Urothelium cell line (cell line): ENCODE data around the gene ACHE.
A peak's percentile ranks its signal among the peaks of the same experiment; 100 is the strongest.
"Not testable (repeated sequence)": the region's sequence is repeated elsewhere in the genome, so short reads cannot be mapped to it uniquely, and the experiment has no call there.

Source experiments
- DNase-seq: peaks from one replicate; pipeline ENCODE4 v3.0.0; 2011; ENCODE audit warnings: low spot score, mixed read lengths
- FAIRE-seq: peaks from 2 replicates; lab custom pipeline; 2011; peaks lifted over from hg19 to GRCh38; lab: Jason Lieb, UNC

Gene ACHE

GRCh38 chr7:100895701-100895955 lies at the start of gene ACHE:
TSS of gene ACHE (minus strand) at chr7:100895888. CDS start at chr7:100894232, 1,656 bp downstream.
- DNase-seq (no peak), FAIRE-seq (peak; percentile 37)

GRCh38 chr7:100944138-100944537 lies 48.5 kb upstream of the ACHE start:
- no peak for FAIRE-seq
- DNase-seq, result no peak

DNA sequence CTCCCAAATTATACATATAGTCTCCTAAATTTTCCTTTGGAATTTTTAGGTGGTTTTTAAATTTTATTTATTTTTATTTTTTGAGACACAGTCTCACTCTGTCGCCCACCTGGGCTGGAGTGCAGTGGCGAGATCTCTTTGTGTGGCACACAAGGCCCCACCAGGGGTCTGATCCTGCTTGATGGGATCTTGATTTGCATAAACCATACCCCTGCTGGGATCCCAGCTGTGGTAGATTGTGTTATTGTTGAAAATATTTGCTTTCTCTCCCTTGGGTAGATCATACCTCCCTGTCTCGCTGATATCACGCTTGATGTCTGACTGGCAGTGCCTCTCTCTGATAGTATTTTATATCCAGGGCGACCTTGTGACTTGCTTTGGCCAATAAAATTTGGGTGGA lies 48.0 kb upstream of the ACHE start:
- FAIRE-seq (peak; percentile 69), DNase-seq (no peak)

GRCh38 chr7:100942045-100942774 lies 46.5 kb upstream of the ACHE start:
- DNase-seq, result no peak
- no peak for FAIRE-seq

DNA sequence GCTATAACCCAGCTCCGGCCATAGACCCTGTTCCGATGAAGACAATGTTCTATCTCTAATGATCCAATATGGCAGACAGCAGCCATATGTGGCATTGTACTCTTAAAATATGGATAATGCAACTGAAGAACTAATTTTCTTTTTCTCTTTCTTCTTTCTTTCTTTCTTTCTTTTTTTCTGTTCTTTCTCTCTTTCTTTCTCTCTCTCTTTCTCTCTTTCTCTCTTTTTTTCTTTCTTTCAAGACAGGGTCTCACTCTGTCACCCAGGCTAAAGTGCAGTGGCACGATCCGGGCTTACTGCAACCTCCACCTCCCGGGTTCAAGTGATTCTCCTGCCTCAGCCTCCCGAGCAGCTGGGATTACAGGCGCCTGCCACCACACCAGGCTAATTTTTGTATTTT lies 40.5 kb upstream of the ACHE start:
- DNase-seq, FAIRE-seq: not testable (repeated sequence)

GRCh38 chr7:100935381-100935780 lies 39.7 kb upstream of the ACHE start:
- FAIRE-seq, DNase-seq: not testable (repeated sequence)

GRCh38 chr7:100933734-100934133 lies 38.0 kb upstream of the ACHE start:
- DNase-seq (no peak), FAIRE-seq (no peak)

GRCh38 chr7:100929808-100930174 lies 34.1 kb upstream of the ACHE start:
- FAIRE-seq (peak; percentile 53), DNase-seq (no peak)

GRCh38 chr7:100923616-100924015 lies 27.9 kb upstream of the ACHE start:
- not testable (repeated sequence) for DNase-seq, FAIRE-seq

DNA sequence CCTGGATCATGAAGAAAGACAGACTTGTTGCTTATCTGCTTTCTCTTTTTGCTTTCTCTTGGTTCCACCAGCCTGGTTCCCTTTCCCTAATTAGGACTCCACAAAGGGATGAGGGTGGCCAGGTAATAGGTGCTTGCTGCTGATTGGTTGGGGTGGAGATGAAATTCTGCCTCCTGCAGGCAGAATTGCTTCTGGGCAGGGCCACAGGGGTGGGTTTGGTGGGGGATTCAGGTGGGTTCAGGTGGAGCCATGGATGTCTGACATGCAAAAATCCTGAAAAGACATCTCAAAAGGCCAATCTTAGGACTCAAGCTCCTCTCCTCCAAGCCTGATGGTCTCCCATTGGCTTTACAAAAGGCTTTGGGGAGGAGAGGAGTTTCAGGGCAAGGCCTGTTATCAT lies 25.4 kb upstream of the ACHE start:
- no peak for FAIRE-seq
- no peak for DNase-seq

- DNase-seq, FAIRE-seq: not testable (repeated sequence)
Observed at GRCh38 chr7:100919779-100920437, 24.2 kb upstream of the ACHE start.

DNA sequence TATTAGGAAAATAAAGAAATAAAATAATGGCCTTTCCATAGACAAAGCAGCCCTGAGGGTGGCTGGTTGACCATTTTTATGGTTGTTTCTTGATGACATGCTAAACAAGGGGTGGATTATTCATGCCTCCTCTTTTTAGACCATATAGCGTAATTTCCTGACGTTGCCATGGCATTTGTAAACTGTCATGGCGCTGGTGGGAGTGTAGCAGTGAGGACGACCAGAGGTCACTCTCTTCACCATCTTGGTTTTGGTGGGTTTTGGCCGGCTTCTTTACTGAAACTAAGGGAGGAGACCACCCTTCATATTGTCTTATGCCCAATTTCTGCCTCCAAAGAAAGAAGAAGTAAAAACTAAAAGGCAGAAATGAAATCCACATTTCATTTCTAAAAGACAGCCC lies 23.6 kb upstream of the ACHE start:
- FAIRE-seq, DNase-seq: not testable (repeated sequence)

GRCh38 chr7:100914879-100915447 lies 19.3 kb upstream of the ACHE start:
- FAIRE-seq (no peak), DNase-seq (no peak)

- FAIRE-seq, result no peak
- no peak for DNase-seq
Observed at GRCh38 chr7:100914208-100914878, 18.7 kb upstream of the ACHE start.

- no peak for DNase-seq
- FAIRE-seq, result no peak
Observed at GRCh38 chr7:100911484-100911883, 15.8 kb upstream of the ACHE start.

DNA sequence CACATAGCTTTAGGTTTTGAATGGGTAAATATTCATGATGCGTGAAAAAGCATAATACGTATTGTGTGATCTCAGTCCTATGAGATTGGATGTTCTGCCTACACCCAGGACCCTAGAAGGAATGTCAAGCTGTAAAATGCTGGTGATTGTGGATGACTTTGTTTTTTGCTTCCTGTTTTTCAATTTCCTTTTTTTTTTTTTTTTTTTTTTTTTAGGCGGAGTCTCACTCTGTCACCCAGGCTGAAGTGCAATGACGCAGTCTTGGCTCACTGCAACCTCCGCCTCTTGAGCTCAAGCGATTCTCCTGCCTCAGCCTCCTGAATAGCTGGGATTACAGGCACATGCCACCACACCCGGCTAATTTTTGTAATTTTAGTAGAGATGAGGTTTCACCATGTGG lies 14.8 kb upstream of the ACHE start:
- not testable (repeated sequence) for FAIRE-seq, DNase-seq

DNA sequence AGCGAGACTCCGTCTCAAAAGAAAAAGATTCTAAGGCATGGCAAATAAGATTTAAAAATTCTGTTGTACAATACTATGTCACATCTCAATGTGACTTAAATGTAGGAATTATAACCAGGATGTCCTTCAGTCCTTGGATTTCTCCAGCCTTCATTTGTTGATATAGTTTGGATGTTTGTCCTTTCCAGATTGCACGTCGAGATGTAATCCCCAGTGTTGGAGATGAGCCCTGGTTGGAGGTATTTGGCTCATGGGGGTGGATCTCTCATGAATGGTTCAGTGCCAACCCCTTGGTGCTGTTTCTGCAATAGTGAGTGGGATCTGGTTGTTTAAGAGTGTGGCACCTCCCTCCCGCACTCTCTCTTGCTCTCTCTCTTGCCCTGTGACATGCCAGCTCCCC lies 12.8 kb upstream of the ACHE start:
- DNase-seq, result no peak
- no peak for FAIRE-seq

DNA sequence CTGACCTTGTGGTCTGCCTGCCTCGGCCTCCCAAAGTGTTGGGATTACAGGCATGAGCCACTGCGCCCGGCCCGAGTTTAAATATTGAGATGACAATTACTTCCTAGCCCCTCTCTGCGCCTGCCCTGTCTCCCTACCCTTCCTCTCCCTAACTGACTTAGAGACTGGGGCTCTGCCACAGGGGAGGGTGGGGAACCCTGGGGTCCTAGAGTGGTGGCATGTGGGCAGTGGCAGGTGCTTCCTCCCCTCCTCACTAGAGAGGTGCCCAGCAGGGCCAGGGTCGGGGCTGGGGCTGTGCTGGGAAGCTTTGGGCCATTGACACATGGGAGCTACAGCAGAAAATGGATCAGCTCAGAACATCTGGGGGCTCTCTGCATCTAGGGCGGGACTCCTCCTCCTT lies 7.0 kb upstream of the ACHE start:
- FAIRE-seq (no peak), DNase-seq (no peak)

DNA sequence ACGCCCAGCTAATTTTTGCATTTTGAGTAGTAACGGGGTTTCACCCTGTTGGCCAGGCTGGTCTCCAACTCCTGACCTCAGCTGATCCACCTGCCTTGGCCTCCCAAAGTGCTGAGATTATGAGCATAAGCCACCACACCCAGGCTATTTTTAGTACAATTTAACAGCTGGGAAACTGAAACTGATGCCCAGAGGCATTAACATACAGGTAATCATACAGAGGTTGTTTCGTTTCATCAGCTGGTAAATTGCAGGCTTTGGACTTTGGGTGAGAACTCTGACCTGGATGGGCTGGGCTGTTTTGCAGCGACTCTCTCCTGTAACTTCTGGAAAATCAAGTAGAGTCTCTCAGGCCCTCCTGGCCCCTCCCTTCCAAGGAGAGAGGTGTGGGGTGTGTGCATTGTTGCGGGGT lies 6.2 kb upstream of the ACHE start:
- DNase-seq, result no peak
- FAIRE-seq, result no peak

DNA sequence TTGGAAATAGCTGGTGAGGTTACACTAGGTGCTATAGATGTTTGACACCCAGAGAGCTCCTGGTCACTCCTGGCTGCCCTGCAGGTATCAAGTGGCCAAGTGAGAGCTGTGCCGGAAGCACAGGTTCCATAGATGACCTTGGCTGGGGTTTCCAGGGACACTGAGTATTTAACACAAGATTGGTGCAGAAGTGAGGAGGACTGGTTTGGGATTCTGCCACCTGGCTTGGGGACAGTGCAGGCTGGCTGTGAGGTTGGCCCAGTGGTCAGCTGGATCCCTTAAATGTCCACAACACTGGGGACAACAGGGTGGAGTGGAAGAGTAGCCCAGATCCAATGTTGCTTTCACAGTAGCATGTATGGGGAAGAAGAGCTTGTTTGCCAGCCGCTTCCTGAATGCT lies 5.3 kb upstream of the ACHE start:
- DNase-seq (no peak), FAIRE-seq (no peak)

DNA sequence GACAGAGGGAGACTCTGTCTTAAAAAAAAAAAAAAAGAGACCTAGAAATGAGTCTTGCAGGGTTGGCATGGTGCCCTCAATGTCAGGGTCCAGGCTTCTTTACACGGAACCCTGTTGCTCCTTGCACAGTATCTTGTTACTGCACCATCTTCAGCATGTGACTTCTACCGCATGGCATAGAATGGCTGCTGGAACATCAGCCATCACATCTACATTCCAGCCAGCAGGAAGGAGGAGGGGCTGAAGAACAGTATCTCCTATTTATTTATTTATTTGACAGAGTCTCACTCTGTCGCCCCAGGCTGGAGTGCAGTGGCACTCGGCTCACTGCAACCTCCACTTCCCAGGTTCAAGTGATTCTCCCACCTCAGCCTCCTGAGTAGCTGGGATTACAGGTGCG lies 3.7 kb upstream of the ACHE start:
- FAIRE-seq (no peak), DNase-seq (no peak)
